ENCODE measurements around the gene EME1. TPM values are rescaled to one million over a fixed set of nuclear protein-coding genes. Genes with fewer than 3 reads are reported as not detected.

EME1 gene
- polyA plus RNA-seq, 1 of the 3 experiments (the other 2 are of a cell fraction) = 16.9 TPM

DNA sequence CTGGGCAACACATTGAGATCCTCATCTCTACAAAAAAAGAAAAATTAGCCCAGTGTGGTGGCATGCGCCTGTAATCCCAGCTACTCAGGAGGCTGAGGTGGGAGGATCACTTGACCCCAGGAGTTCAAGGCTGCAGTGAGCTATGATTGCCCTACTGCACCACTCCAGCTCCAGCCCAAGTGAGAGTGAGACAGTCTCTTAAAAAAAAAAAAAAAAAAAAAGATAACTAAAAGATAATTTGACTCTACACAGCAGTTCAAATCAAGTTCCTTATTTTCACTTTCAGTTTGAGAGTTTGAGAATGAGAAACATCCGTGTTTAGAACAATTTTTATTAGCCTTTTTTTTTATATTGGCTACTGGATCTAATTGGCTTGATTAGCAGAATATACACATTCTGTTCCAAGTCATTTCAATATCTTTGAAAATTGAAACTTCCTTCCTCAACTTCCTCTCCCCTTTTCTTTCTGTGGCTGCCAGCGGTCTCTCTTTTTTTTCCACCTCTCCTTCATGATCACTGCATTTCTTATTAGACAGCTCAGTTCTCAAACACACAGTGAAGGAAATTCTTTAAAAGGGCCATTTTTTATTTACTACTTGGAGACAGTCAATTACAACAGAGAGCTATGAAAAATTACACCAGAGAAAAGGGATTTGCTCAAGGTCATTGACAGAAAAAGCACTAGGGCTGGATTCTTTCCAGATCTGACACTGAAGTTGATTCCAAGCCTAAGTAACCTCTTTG lies 48.5 kb downstream of the EME1 start:
- peak overlapping the region in 1 of 2 experiments; percentile 40; a peak in 2 of 4 replicates for H3K4me3 ChIP-seq (ENCODE audit: low read depth in 2 of 2, low read length in 1 of 2)
- POLR2A ChIA-PET = interaction anchor here (0.9 to 1.2 kb wide), 2 partner anchors 24 to 38 kb away, joined by 3 to 4 read pairs; no protein-coding TSS in a partner anchor
- DNase-seq = no peak

More for the DNA sequence above, 48.5 kb downstream of the EME1 start:
- H3K9ac ChIP-seq = 0 out of 2 replicates have a peak overlapping the region, but pooled peaks have one; percentile 18
- TF ChIP-seq SMC3 (IDR thresholded peaks at IDR 0.05; ENCODE audit: low read depth, low read length) = no peak
- TF ChIP-seq FOSL2 (IDR thresholded peaks at IDR 0.05; ENCODE audit: borderline replicate concordance, low read depth) = no peak
- no peak for TF ChIP-seq NRF1 (IDR thresholded peaks at IDR 0.05; ENCODE audit: low read depth, low read length)
- TF ChIP-seq POLR2AphosphoS5 (IDR thresholded peaks at IDR 0.05; ENCODE audit: low read depth, low read length) = no peak
- TF ChIP-seq JUND (IDR thresholded peaks at IDR 0.05) = no peak
- no peak for TF ChIP-seq MEF2A (IDR thresholded peaks at IDR 0.05; ENCODE audit: borderline replicate concordance, low read depth)
- no peak for TF ChIP-seq CHD2 (IDR thresholded peaks at IDR 0.05; ENCODE audit: low read length, partially characterized antibody)
- TF ChIP-seq FOXM1 (IDR thresholded peaks at IDR 0.05; ENCODE audit: low read depth) = no peak
- TF ChIP-seq, protein P1, sequence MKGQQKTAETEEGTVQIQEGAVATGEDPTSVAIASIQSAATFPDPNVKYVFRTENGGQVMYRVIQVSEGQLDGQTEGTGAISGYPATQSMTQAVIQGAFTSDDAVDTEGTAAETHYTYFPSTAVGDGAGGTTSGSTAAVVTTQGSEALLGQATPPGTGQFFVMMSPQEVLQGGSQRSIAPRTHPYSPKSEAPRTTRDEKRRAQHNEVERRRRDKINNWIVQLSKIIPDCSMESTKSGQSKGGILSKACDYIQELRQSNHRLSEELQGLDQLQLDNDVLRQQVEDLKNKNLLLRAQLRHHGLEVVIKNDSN (IDR thresholded peaks at IDR 0.05; ENCODE audit: borderline replicate concordance, low read depth) = no peak
- no peak for TF ChIP-seq RXRA (IDR thresholded peaks at IDR 0.05; ENCODE audit: borderline replicate concordance, low read depth)
- TF ChIP-seq SIN3A (IDR thresholded peaks at IDR 0.05; ENCODE audit: borderline replicate concordance, low read depth, low read length) = no peak
- TF ChIP-seq EZH2phosphoT487 (IDR thresholded peaks at IDR 0.05; ENCODE audit: borderline replicate concordance, low read depth) = no peak
- TF ChIP-seq TEAD4 (IDR thresholded peaks at IDR 0.05; ENCODE audit: borderline replicate concordance, insufficient read depth) = no peak
- no peak for TF ChIP-seq RFX5 (IDR thresholded peaks at IDR 0.05; ENCODE audit: low read length)
- TF ChIP-seq, protein P2, sequence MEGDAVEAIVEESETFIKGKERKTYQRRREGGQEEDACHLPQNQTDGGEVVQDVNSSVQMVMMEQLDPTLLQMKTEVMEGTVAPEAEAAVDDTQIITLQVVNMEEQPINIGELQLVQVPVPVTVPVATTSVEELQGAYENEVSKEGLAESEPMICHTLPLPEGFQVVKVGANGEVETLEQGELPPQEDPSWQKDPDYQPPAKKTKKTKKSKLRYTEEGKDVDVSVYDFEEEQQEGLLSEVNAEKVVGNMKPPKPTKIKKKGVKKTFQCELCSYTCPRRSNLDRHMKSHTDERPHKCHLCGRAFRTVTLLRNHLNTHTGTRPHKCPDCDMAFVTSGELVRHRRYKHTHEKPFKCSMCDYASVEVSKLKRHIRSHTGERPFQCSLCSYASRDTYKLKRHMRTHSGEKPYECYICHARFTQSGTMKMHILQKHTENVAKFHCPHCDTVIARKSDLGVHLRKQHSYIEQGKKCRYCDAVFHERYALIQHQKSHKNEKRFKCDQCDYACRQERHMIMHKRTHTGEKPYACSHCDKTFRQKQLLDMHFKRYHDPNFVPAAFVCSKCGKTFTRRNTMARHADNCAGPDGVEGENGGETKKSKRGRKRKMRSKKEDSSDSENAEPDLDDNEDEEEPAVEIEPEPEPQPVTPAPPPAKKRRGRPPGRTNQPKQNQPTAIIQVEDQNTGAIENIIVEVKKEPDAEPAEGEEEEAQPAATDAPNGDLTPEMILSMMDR (IDR thresholded peaks at IDR 0.05) = no peak
- no peak for TF ChIP-seq TCF12 (IDR thresholded peaks at IDR 0.05)
- no peak for TF ChIP-seq FOXJ3 (CRISPR knock-in tag; IDR thresholded peaks at IDR 0.05)
- TF ChIP-seq, protein P3, sequence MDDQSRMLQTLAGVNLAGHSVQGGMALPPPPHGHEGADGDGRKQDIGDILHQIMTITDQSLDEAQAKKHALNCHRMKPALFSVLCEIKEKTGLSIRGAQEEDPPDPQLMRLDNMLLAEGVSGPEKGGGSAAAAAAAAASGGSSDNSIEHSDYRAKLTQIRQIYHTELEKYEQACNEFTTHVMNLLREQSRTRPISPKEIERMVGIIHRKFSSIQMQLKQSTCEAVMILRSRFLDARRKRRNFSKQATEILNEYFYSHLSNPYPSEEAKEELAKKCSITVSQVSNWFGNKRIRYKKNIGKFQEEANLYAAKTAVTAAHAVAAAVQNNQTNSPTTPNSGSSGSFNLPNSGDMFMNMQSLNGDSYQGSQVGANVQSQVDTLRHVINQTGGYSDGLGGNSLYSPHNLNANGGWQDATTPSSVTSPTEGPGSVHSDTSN (IDR thresholded peaks at IDR 0.05) = no peak
- peaks cover 30% of the 10 kb centered on the region for H3F3A ChIP-seq (replicated peaks; ENCODE audit: insufficient read depth)
- H2AFZ ChIP-seq (ENCODE audit: low read depth) = peak overlapping the region; percentile 77
- H3K9me3 ChIP-seq = no peaks in the 10 kb centered on the region
- H3K27me3 ChIP-seq (ENCODE audit: insufficient read depth) = no peaks in the 10 kb centered on the region
- peak overlapping the region; percentile 39 to 56; a peak in 3 of 4 replicates for H3K27ac ChIP-seq (ENCODE audit: low read depth in 2 of 2, low read length in 1 of 2)
- H4K20me1 ChIP-seq (ENCODE audit: insufficient read depth) = no peaks in the 10 kb centered on the region
- WGBS (ENCODE audit: low lambda C conversion rate) = 80% methylated on average over 3 of the region's 3 CpGs
- H3K79me2 ChIP-seq (ENCODE audit: insufficient read depth) = peaks cover 14% of the 10 kb centered on the region; the same call in 1 of the 2 replicates
- H3K4me2 ChIP-seq = peak overlapping the region; percentile 42; the same call in 1 of the 2 replicates
- H3K4me1 ChIP-seq (ENCODE audit: control insufficient read depth in 1 of 2, insufficient read depth in 2 of 2, low read depth in 1 of 2, low read length in 1 of 2) = peaks cover 10 to 21% of the 10 kb centered on the region in 2 experiments; a peak in 3 of 4 replicates
- H3K9me2 ChIP-seq = no peaks in the 10 kb centered on the region
- CTCF ChIA-PET = interaction anchor here (1.1 to 1.7 kb wide), 5 partner anchors 9 to 59 kb away, joined by 5 to 8 read pairs (median 5); partner anchors contain the start of genes LRRC59 and RSAD1
- H3K36me3 ChIP-seq (replicated peaks in 1 of 2; ENCODE audit: control insufficient read depth in 1 of 2, insufficient read depth in 2 of 2, low read length in 1 of 2) = no peaks in the 10 kb centered on the region
